HEK293T (cell line): ENCODE data around the gene CALM1.

ENCODE experiments used
- ARNT ChIP-seq: fragments of 450-650 bp; IDR thresholded peaks from 2 replicates; pipeline ENCODE4 v1.6.1; 2017; ENCODE audit warnings: mild to moderate bottlenecking
- BHLHE40 ChIP-seq: fragments of 450-650 bp; IDR thresholded peaks from 2 replicates; pipeline ENCODE4 v1.6.1; 2016; ENCODE audit warnings: mild to moderate bottlenecking, moderate library complexity, borderline replicate concordance
- CTBP1 ChIP-seq: fragments of 450-650 bp; IDR thresholded peaks from 2 replicates; pipeline ENCODE4 v1.6.1; 2016; ENCODE audit warnings: borderline replicate concordance
- ELF4 ChIP-seq: fragments of 450-650 bp; IDR thresholded peaks from 2 replicates; pipeline ENCODE4 v1.6.1; 2017; ENCODE audit warnings: antibody characterized with exemption
- FOXK2 ChIP-seq: fragments of 450-650 bp; IDR thresholded peaks from 2 replicates; pipeline ENCODE4 v1.6.1; 2016; ENCODE audit warnings: mild to moderate bottlenecking
- FOXM1 ChIP-seq: fragments of 450-650 bp; IDR thresholded peaks from 2 replicates; pipeline ENCODE4 v1.6.1; 2017; ENCODE audit warnings: mild to moderate bottlenecking, borderline replicate concordance
- L3MBTL2 ChIP-seq: fragments of 450-650 bp; conservative IDR thresholded peaks from 2 replicates; pipeline ENCODE4 v1.6.1; 2016; ENCODE audit warnings: mild to moderate bottlenecking
- NFRKB ChIP-seq: fragments of 450-650 bp; IDR thresholded peaks from 2 replicates; pipeline ENCODE4 v1.6.1; 2016; ENCODE audit warnings: mild to moderate bottlenecking, moderate library complexity

GRCh38 chr14:90398315-90398839, 1.5 kb downstream of the CALM1 start:
- TF ChIP-seq ARNT (no peak), L3MBTL2 (no peak), FOXK2 (no peak), FOXM1 (no peak), BHLHE40 (no peak), ELF4 (no peak), CTBP1 (no peak), NFRKB (no peak)
